Measurements from ENCODE around the gene DYRK2.

DYRK2 gene

DNA sequence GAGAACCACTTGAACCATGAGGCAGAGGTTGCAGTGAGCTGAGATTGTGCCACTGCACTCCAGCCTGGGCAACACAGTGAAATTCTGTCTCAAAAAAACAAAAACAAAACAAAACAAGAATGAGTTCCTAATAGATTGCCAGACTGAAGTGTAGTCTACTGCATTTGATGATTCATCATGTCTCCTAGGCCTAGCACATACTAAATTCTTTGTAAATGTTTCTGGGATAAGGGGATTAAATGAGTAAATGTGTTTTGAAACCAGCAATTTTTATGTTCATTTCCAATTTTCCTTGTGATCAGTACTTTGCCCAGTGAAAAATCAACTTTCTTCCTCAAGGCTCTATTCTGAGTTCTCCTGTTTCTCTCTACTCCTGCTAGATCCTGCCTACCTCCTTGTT lies 2.9 kb upstream of the DYRK2 start:
- Histone ChIP-seq H3K36me3 (ENCODE audit: insufficient read depth, low read length) (peaks cover 2% of the 10 kb centered on the region; the same call in 1 of the 2 replicates), H3K9ac (ENCODE audit: low read depth, low read length) (no peak overlapping the region), H3K4me1 (ENCODE audit: insufficient read depth, low read length) (0 out of 2 replicates have a peak, but pooled peaks cover 4% of the 10 kb centered on the region), H3K27me3 (ENCODE audit: insufficient read depth, low read length) (peaks cover 4% of the 10 kb centered on the region; the same call in 1 of the 2 replicates), H3K4me3 (ENCODE audit: low read length) (no peak overlapping the region), H3K9me3 (ENCODE audit: insufficient read depth, low read depth, low read length) (no peaks in the 10 kb centered on the region), H3K27ac (ENCODE audit: low read depth, low read length) (no peak overlapping the region)

DNA sequence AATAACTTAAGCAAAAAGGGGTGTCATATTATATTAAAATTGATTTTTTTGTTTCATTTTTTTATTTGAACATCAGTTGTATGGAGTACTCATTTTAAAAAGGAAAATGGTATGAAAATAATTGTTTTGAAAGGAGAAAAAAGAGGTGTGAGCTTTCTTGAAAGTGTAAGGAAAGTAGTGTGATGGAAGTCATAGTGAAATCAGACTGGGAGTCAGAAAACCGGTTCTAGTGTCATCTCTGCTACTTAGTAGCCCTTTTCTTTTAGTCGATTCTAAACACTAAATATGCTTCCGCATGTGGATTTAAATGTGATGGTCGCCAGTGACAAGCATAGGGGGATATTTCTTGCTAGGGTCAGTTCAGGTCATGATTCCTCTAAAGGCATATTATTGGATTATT lies 1.8 kb upstream of the DYRK2 start:
- H3K4me3 ChIP-seq (ENCODE audit: low read length), result no peak overlapping the region
- peaks cover 7% of the 10 kb centered on the region; the same call in 1 of the 2 replicates for H3K36me3 ChIP-seq (ENCODE audit: insufficient read depth, low read length)
- WGBS, result 90% methylated on average over 4 of the region's 4 CpGs
- no peak overlapping the region for H3K9ac ChIP-seq (ENCODE audit: low read depth, low read length)
- H3K27me3 ChIP-seq (ENCODE audit: insufficient read depth, low read length), result peaks cover 4% of the 10 kb centered on the region; the same call in 1 of the 2 replicates
- no peaks in the 10 kb centered on the region for H3K9me3 ChIP-seq (ENCODE audit: insufficient read depth, low read depth, low read length)
- H3K4me1 ChIP-seq (ENCODE audit: insufficient read depth, low read length), result peaks cover 14% of the 10 kb centered on the region
- H3K27ac ChIP-seq (ENCODE audit: low read depth, low read length), result no peak overlapping the region

DNA sequence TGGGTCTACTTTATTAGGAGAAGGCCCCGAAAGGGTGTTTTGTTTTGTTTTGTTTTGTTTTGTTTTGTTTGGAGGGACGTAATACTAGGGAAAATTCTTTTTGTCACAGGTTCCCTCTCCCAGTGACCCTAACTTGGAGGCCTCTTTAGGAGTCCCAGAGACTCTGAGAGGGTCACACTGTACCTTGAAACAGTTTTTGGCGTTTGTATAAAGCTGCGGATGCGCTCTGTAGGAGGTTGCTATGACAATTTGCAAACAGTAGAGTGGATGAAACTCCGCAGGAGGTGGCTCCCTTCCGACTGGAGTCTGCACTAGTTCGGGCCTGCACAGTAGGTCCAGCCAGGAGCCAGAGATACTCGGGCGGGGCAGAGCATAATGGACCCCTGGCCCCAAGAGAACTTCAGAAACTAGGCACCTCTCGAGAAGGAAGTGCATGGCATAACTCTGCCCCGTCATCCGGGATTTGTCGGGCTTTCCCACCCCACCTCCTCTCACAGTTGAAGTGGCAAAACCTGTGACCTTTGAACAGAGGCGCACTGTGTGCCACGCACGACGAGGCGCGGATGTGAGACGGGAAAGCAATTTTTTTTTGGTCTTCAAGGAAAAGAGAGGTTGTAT lies 1.3 kb upstream of the DYRK2 start:
- Histone ChIP-seq H3K4me1 (ENCODE audit: insufficient read depth, low read length) (peaks cover 14% of the 10 kb centered on the region), H3K36me3 (ENCODE audit: insufficient read depth, low read length) (peaks cover 10% of the 10 kb centered on the region; the same call in 1 of the 2 replicates), H3K4me3 (ENCODE audit: low read length) (peak overlapping the region; percentile 68), H3K9me3 (ENCODE audit: insufficient read depth, low read depth, low read length) (no peaks in the 10 kb centered on the region), H3K27me3 (ENCODE audit: insufficient read depth, low read length) (peaks cover 4% of the 10 kb centered on the region; the same call in 1 of the 2 replicates), H3K27ac (ENCODE audit: low read depth, low read length) (no peak overlapping the region), H3K9ac (ENCODE audit: low read depth, low read length) (peak overlapping the region; percentile 76; the same call in 1 of the 2 replicates)
- 42% methylated on average over 21 of the region's 21 CpGs for WGBS

DNA sequence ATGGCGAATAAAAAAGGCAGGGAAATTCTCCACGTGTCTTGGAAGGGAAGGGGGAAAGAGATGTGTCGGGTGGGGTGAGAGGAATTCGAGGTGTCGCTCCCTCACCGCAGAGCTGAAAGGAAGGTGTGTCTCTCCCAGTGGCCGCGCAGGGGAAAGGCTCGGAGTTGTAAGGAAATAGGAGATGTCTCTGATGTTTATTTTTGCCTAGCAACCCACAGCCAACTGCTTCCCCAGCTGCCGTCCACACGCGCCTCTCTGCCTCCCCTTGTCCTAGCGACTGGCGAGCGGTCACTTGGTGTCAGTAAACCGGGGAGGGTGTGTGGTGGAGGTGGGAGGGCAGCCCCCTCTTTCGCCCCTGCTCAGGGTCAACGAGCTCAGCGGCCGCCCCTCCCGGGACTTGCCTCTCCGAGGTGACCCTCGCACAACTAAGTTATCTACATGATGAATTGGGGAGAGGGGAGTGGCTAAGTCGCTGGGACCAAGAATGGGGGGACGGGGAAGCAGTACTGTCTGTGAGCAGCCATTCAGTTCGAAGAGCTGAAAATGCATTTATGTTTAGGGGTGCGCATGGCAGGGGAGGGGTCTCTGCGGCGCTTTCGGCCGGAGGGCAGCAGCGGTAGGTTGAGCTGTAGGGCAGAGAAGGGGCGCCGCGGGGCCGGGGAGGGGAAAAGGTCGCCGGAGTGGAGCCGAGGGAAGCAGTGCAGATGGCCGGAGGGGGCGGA lies 585 bp upstream of the DYRK2 start:
- peak overlapping the region; percentile 50; the same call in 1 of the 2 replicates for H3K27ac ChIP-seq (ENCODE audit: low read depth, low read length)
- peak overlapping the region; percentile 68 for H3K4me3 ChIP-seq (ENCODE audit: low read length)
- H3K36me3 ChIP-seq (ENCODE audit: insufficient read depth, low read length), result peaks cover 10% of the 10 kb centered on the region; the same call in 1 of the 2 replicates
- H3K27me3 ChIP-seq (ENCODE audit: insufficient read depth, low read length), result peaks cover 4% of the 10 kb centered on the region; the same call in 1 of the 2 replicates
- 2% methylated on average over 41 of the region's 41 CpGs for WGBS
- no peaks in the 10 kb centered on the region for H3K9me3 ChIP-seq (ENCODE audit: insufficient read depth, low read depth, low read length)
- peak overlapping the region; percentile 76 for H3K9ac ChIP-seq (ENCODE audit: low read depth, low read length)
- peaks cover 14% of the 10 kb centered on the region for H3K4me1 ChIP-seq (ENCODE audit: insufficient read depth, low read length)

DNA sequence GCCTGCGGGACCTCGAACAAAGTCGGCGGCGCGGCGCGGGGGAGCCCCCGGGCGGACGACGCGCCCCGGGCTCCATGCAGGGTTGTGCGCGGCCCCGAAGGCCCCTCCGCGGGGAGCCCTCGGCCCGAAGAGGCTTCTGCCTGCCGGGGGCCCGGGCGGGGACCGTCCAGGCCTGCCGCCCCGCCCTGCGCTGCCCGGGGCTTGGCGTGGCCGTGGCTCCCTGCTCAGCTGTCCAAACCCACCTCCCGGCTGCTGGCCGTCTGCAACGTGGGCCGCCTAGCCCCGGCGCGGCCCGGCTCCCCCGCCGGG lies 670 bp downstream of the DYRK2 start:
- WGBS, result under 1% methylated on average over 41 of the region's 41 CpGs
- Histone ChIP-seq H3K9me3 (ENCODE audit: insufficient read depth, low read depth, low read length) (no peaks in the 10 kb centered on the region), H3K27ac (ENCODE audit: low read depth, low read length) (peak overlapping the region; percentile 89), H3K36me3 (ENCODE audit: insufficient read depth, low read length) (peaks cover 18% of the 10 kb centered on the region), H3K9ac (ENCODE audit: low read depth, low read length) (peak overlapping the region; percentile 93), H3K4me1 (ENCODE audit: insufficient read depth, low read length) (peaks cover 14% of the 10 kb centered on the region), H3K4me3 (ENCODE audit: low read length) (peak overlapping the region; percentile 93), H3K27me3 (ENCODE audit: insufficient read depth, low read length) (peaks cover 4% of the 10 kb centered on the region; the same call in 1 of the 2 replicates)

DNA sequence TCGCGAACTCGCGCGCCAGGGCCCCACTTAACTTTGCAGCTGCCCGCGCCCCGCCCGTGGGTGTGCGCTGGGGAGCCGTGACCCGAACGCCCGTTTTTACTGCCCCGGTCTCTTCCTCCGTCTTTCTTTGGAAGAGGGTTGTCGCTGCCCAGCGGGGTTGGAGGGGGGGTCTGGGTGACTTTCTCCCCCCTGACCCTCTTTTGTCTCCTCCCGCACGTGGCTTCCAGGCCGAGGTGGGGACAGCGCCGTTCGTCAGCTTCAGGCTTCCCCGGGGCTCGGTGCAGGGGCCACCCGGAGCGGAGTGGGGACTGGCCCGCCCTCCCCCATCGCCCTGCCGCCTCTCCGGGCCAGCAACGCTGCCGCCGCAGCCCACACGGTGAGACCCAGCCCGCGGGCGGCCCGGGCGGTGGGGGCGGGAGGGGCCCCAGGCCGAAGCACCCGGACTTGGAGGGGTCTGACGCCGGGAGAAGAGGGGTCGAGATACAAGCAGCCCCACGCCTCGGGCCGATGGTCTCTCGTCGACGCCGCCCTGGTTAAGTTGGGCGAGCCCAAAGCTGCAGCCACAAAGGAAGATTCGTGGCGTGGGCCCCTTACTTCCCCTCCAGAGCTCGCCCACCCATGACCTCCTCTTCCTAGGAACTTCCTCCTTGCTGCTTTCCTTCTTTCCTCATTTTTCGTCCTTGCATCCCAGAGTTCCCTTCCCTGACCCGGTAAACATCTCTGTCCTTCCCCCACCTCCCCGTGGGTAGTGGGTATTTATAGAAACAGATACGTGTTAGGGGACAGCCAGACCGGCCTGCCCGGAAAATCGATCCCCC lies 1.2 kb downstream of the DYRK2 start:
- H3K4me3 ChIP-seq (ENCODE audit: low read length), result peak overlapping the region; percentile 93
- H3K36me3 ChIP-seq (ENCODE audit: insufficient read depth, low read length), result peaks cover 21% of the 10 kb centered on the region
- peak overlapping the region; percentile 93 for H3K9ac ChIP-seq (ENCODE audit: low read depth, low read length)
- H3K27ac ChIP-seq (ENCODE audit: low read depth, low read length), result peak overlapping the region; percentile 89
- H3K27me3 ChIP-seq (ENCODE audit: insufficient read depth, low read length), result peaks cover 4% of the 10 kb centered on the region; the same call in 1 of the 2 replicates
- no peaks in the 10 kb centered on the region for H3K9me3 ChIP-seq (ENCODE audit: insufficient read depth, low read depth, low read length)
- WGBS, result under 1% methylated on average over 62 of the region's 65 CpGs
- peaks cover 14% of the 10 kb centered on the region for H3K4me1 ChIP-seq (ENCODE audit: insufficient read depth, low read length)

DNA sequence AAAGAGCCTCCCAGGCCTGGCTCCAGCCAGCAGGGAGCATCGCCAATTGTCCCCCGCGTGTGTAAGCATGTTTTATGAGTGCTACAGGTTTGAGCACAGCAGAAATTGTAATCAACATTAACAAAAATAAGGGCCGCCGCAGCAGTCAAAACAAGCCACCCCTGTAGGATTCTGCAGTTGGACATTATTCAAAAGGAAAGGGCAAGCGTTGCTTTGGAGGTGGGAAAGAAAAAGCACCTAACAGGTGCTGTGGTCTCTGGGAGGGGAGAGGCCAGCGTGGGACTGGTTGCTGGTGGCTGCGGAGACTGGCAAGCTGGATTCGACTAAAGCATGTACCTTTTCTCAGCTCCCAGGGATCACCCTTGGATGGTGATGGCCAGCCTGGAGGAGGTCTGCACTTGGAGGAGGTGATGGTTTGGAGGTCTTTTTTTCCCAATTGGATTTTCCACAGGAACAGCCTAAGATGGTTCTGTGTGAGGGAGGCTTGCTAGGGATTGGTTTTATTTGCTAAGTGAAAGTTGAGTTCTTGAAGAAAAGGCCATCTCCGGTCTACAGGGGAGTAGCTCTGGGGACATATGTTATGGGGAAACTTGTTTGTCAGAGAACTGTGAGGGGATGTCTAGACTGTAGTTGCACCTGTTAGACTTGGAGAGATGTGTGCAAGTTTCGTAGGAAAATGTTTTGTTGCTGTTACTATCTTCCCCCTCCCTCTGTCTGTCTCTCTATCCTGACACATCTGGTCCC lies 2.0 kb downstream of the DYRK2 start:
- 14% methylated on average over 10 of the region's 11 CpGs for WGBS

DNA sequence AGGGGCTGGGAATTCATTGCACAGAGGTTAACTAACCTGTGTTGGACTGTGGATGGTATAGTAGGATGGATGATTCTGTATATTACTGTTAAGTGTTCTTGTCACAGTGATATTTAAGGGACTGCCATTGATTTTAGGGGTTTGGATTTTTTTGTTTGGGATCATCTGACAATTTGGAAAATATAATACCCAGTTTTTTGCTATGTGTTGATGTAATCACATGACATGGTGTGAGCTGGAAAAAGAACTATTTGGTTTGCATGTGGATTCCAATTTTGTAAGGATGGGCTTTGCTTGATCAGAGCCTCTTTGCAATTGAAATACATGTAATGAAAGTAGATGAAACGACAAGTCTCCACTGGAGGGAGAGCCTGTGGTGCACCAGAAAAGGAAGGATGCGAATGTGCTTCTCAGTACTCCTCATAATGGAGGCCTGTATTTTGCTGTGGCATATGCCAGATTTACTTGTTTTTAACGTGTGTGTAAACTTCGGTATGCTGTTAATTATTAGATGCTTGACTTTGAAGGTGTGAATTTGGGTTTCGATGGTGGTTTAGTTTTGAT lies 2.7 kb downstream of the DYRK2 start:
- Histone ChIP-seq H3K36me3 (ENCODE audit: insufficient read depth, low read length) (peaks cover 21% of the 10 kb centered on the region), H3K4me3 (ENCODE audit: low read length) (peak overlapping the region; percentile 93), H3K9me3 (ENCODE audit: insufficient read depth, low read depth, low read length) (no peaks in the 10 kb centered on the region), H3K27me3 (ENCODE audit: insufficient read depth, low read length) (peaks cover 4% of the 10 kb centered on the region; the same call in 1 of the 2 replicates), H3K27ac (ENCODE audit: low read depth, low read length) (no peak overlapping the region), H3K9ac (ENCODE audit: low read depth, low read length) (peak overlapping the region; percentile 93; the same call in 1 of the 2 replicates), H3K4me1 (ENCODE audit: insufficient read depth, low read length) (peaks cover 14% of the 10 kb centered on the region)
- 30% methylated on average over 5 of the region's 5 CpGs for WGBS

More for the DNA sequence above, 2.0 kb downstream of the DYRK2 start:
- peak overlapping the region; percentile 93 for H3K4me3 ChIP-seq (ENCODE audit: low read length)
- no peak overlapping the region for H3K27ac ChIP-seq (ENCODE audit: low read depth, low read length)
- peak overlapping the region; percentile 93 for H3K9ac ChIP-seq (ENCODE audit: low read depth, low read length)
- peaks cover 21% of the 10 kb centered on the region for H3K36me3 ChIP-seq (ENCODE audit: insufficient read depth, low read length)
- H3K27me3 ChIP-seq (ENCODE audit: insufficient read depth, low read length), result peaks cover 4% of the 10 kb centered on the region; the same call in 1 of the 2 replicates
- H3K9me3 ChIP-seq (ENCODE audit: insufficient read depth, low read depth, low read length), result no peaks in the 10 kb centered on the region
- H3K4me1 ChIP-seq (ENCODE audit: insufficient read depth, low read length), result peaks cover 14% of the 10 kb centered on the region

DNA sequence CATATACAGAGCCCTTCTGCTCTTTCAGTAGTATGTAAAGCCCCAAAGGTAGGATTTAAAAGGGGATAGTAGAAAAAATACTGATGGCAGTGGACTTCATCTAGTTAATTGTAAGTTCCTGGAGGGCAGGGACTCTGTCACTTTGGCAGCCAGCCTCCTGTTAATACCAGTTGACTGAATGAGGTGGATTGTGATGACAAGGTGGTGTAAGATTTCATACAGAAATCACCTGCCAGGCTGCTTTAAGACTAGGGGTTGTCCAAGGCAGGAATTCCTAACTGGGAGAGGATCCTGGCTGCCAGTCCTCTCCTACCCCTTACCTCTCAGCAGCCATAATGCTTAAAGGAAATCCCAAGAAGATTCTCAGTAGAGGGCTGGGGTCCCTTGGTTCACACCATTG lies 7.3 kb downstream of the DYRK2 start:
- Histone ChIP-seq H3K4me1 (ENCODE audit: insufficient read depth, low read length) (peaks cover 13% of the 10 kb centered on the region), H3K36me3 (ENCODE audit: insufficient read depth, low read length) (peaks cover 61% of the 10 kb centered on the region), H3K27ac (ENCODE audit: low read depth, low read length) (no peak overlapping the region), H3K9me3 (ENCODE audit: insufficient read depth, low read depth, low read length) (no peaks in the 10 kb centered on the region), H3K27me3 (ENCODE audit: insufficient read depth, low read length) (no peaks in the 10 kb centered on the region), H3K4me3 (ENCODE audit: low read length) (no peak overlapping the region), H3K9ac (ENCODE audit: low read depth, low read length) (no peak overlapping the region)

DNA sequence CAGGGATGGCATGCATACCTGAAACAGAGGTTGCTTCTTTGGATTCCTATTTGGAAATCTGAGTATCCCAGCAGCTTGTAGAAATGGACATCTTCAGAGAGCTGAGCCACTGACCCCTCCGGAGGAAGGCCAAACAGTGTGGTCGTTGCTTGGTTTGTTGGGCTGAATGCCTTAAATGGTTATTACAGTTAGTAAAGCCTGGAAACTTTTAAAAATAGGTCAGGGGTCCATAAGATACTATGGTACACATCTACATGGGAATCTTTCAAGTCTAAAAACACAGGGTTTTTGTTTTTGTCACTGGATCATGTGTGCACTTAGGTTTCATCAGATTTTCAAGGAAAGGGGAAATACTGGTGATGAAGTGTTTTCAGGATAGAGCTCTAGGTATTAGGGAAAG lies 7.7 kb downstream of the DYRK2 start:
- H3K36me3 ChIP-seq (ENCODE audit: insufficient read depth, low read length), result peaks cover 63% of the 10 kb centered on the region
- H3K27ac ChIP-seq (ENCODE audit: low read depth, low read length), result no peak overlapping the region
- no peak overlapping the region for H3K4me3 ChIP-seq (ENCODE audit: low read length)
- WGBS, result 89% methylated on average over 2 of the region's 2 CpGs
- H3K4me1 ChIP-seq (ENCODE audit: insufficient read depth, low read length), result peaks cover 10% of the 10 kb centered on the region
- H3K9ac ChIP-seq (ENCODE audit: low read depth, low read length), result no peak overlapping the region
- no peaks in the 10 kb centered on the region for H3K27me3 ChIP-seq (ENCODE audit: insufficient read depth, low read length)
- H3K9me3 ChIP-seq (ENCODE audit: insufficient read depth, low read depth, low read length), result no peaks in the 10 kb centered on the region
